ENCODE results near the gene GALNT18.

GALNT18 gene

DNA sequence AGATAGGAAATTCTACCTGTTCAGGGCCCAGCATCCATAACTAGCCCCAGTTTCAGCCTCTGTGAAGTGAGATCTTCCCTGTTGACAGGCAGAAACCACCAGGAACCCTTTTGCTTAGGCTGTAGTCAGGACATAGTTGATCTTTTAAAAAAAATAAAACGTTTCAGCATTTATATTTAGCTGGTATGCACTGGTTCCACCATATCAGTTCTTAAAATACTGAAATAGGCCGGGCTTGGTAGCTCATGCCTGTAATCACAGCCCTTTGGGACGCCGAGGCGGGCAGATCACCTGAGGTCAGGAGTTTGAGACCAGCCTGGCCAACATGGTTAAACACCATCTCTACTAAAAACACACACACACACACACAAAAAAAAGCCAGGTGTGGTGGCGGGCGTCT lies 35.3 kb downstream of the GALNT18 start:
- no peak for DNase-seq

DNA sequence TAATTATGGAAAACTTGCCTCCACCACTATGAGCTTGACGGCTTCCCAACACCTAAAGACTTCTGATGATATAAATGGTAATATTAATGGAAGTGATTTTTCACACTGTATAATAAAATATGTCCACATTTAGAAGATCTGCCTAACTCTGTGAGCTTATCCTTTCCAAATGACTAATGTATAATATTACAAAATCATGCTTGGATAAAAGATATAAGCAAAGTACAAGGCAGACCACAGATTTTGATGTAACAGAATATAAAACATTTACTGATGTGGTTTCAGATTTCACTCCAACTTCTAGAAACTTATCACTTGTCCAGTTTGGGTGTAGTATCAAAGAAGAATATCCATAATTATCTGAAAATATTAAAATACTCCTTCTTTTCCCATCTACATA lies 36.9 kb downstream of the GALNT18 start:
- no peak for DNase-seq

DNA sequence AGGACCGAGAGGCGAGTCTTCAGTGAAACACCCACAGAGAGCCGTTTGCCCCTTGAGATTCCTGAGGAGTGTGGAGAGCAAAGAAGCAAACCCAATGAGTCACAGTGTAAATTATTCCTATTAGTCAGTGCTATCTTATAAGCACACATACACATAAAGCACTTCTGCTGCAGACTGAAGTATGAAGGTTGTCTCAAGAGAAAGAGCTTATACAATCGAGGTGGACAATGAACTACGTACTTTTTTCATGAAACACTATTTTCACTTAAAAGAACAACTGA lies 37.3 kb downstream of the GALNT18 start:
- DNase-seq, result peak; percentile 66

DNA sequence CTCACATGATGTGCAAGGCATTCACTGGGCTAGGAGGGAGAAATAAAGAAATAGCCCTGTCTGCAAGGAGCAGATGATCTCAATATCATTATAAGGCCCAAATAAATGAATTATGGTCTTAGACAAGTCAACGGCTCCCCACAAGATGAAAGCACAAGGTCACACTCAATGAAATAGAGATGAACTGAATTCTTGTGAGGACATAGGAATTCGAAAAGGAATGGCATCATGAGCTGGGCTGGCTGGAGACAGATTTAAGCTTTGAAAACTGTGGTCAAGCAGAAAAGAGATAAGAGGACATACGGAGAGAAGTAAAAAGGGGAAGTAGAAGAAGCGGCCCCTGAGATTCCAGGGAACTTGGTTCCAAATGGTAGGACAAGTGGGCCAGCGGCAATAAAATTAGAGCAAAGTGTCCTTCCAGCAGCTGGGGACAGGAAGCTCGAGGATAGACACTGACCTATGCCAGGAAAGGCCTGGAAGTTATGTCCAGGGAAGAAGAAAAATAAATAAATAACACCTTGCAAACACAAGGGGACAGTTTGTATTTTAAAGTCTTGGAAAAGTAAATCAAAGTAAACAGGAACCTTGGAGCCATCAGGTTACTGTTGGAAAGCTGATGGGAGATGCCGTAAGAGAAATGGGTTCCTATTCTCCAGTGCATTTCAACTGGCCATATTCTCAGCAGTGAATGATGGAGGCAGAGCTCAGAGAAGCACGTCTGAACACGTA lies 37.8 kb downstream of the GALNT18 start:
- no peak for DNase-seq

DNA sequence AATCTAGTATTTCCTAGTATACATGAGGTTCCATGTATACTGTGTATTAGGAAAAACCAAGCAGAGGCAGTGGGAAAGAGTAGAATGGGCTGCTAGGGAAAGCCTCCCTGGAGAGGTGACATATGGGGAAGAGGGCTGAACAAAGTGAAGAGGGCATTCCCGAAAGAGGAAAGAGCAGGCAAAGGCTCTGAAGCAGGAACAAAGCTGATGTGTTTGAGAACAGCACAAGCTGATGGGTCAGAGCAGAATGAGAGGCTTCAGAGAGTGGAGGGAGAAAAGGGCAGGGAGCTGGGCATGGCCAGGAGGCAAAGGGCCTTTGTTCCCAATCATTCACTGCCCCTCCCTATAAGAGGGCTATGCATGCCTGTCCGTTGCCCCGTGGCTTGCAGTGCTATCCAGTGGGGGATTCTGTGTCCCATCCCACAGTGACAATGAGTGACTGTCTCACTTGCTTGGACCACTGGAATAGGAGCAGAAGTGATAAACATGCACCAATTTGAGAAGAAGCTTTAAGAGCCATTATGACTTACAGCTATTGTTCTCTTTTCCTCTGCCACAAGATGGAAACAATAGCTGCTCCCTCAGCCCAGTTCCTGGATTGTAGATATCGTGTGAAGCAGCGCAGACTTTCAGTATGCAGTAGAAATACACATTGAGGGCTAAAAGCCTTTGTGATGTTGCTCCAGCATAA lies 39.6 kb downstream of the GALNT18 start:
- DNase-seq, result no peak

DNA sequence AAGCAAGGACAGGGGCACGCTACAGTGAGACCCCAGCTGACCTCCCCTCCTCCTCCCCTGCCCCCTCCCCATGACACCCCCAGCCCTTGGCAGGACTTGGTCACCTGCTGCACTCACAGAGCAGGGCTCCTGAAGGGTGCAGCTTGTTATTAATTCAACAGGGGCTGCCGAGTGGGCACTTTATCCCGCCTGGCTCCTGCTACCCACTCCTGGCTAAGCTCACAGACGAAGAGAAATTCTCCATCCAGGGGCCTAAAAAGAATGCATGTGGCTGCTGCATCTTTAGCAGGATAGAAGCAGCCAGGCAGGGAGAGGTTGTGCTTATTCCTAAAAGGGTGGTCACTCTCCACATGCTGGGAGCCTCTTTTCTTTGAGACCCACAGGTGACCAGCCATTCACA lies 40.3 kb downstream of the GALNT18 start:
- DNase-seq, result peak; percentile 52

DNA sequence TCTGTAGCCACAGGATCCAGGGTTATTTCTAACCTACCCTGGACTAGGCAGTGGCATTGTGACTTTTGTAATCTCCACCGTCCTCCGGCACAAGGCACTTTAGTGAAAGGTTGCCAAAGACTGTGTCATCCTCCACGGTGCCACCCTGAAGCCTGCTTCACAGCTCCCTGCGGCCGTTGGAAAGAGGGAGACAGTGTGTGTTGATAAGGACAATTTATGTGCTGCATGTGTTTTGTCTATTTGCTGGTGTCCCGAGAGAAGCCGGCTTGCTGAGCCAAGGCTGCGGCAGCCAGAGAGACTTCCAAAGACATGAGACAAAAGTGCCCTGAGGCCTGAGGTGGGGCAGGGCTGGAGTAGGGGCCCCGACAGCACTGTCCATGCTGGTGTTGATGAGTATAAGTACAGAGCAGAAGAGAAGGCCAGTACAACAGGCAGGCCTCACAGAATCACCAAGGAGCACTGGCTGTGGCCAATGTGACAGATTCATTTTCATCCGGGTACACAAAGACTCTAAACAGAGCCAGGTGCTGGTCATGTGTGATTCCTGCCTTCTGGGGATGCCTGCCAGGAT lies 40.9 kb downstream of the GALNT18 start:
- DNase-seq, result peak; percentile 52

DNA sequence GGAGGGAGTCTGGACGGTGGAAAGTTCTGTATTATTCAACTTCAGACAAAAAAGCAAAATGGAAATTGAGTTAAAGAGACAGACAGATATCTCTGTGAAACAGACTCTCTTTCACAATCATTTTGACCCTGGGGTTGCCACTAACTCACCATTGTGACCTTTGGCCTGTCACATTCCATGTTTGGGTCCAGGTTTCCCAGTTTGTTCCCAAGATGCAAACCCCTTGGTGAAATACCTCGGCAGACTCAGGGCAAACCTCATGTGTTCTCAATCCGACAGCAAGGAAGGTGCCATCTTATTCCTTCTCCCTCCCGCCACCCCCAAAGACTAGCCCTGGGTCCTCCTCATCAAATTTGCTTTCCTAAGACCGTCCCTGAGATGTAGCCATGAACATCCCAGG lies 41.8 kb downstream of the GALNT18 start:
- no peak for DNase-seq

DNA sequence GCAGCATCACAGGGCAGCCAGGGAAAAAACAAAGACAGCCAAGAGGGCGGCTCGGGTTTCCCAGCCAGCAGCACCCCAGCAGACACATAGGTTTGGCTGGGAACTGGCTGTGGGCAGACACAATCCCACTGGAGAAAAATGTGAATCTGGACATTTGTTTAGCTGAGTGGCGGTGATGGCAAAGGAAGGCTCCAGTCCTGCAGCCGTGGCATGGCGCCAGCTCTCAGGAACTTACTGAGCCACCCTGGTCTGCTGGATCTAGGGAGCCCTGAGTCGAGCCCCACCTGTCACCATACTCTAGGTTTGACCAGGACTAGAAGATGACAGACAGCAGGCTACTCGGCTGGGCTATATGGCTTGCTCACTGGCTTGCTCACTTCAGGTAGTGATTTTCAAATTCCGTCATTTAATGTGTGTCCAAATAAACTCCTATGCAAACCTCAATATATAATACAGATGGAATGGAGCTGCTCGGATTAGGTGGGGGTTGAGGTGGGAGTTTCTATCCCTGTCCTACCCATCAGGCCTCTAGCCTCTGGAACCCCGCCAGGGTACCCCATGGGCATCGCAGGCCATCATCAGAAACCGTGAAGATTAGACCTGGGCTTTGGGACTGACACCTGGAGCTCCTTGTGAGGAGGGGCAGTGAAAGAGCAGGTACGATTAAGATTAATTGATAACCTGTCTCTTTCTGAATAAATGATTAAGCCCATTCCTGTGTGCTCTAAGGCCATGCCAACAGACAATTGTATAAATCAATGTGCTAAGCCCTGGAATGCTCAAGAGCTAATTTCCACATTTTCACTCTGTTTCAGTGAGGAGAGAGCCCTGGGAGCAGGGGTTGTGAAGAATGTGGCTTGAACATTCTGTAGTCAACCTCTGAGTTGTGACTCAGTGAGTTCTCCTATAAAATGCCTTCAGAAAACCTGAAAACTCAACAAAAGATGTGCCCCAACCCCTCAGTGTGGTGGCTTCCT lies 42.5 kb downstream of the GALNT18 start:
- DNase-seq, result peak; percentile 62

DNA sequence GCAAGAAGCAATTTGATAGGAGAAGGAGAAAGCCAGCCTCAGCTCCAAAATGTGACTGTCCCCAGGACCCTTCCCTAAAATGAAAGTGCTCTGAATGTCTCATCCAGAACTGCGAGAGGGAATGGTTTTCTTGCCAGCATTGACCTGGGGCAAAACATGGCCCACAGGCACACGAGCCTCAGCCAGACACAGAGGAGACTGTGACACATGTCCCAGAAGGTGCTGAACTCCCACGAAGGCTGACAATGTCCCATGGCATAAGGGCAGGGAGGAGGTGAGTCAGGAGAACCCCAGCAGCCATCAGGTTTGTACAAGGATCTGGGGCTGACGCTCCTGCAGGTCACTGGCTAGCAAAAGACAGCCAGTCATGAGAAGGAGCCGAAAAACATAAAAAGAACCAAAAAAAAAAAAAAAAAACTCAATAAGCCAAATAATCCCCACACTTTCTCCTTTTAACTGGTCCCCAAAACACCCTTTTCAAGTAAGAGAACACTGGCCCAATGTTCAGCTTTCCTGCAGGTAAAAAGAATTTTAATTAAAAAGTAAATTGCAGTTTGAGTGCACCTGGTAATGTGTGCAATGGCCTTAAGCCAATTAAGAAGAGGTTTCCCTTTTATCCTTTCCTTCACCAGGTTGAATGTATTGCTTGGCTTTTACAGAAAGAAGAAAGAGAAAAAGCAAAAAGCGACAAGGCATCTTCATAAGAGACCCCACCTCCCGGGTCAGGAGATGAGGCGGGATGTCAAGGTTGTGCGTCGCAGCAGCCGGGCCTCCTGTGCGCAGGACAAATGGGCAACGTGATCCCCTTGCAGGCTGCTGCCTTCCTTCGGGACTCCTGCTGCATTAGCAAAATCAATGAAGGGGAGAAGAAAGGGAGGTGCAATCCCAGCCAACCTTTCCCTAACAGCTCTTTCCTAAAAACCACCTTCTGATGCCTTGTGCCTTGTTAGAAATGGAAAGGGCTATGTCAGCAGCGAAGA lies 43.6 kb downstream of the GALNT18 start:
- peak; percentile 88 for DNase-seq

DNA sequence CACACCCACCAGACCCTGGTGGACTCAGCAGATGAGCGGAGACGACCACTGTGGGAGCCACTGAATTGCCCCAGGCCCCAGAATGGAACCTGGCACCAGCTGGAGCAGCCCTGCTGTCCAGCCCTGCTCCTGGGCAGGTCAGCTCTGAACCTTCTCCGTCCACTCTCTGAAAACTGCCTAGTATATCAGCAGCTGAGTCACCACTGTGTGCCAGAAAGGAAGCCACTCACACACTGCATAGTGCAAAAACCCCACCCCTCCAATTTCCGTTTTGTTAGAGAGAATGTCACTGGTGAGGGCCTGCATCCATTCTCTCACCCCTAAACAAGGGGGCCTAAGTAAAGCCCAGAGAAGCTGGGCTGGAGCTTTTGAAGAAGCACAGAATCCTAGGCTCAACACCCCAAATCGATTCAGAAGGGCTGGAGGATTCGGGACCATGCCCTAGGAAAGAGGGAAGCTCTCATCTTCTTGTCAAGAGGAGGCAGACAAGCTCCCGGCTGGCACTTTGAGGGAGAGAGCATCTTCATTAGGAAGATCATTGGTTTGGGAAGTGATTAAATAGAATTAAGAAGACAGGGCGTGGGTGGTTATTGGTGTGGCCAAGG lies 44.5 kb downstream of the GALNT18 start:
- no peak for DNase-seq

DNA sequence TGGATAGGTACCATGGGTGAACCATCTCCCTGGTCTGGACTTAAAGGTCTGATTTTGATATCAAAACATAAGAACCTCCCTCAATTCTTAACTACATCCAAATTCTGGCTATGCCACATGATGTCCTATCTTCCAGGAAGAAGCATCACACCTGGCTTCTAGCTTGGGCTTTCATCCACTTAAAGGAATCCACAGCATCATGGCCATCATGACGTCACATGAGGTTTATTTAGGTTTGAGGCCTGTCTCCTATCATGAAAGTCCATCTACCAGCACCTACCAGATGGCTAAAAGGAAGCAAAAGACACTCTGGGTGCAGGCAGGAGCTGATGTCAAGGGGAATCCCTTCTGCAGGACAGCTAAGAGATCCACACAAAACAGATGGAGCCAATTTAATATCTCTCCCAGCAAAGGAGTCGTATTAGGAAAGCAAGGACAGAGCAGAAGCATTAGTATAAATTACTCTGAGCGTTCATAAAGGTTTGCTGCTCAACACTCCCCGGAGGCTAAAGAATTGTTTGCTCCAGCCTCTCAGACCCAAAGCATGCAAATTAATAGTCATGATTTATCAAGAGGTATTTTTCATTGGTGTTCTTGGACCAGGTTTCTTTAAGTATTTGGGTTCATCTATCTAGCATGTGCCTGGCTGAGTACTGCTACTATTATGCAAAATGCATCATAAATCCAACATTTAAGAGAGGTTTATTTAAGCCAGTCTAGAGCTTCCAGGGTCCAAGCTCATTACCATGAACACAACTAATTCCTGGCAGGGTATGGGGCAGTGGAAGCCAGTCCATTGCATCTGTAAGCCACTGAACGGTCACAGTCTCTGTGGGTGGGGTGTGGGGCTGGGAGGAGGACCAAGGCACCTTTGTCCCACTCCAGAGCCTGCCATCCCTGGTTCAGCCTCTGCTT lies 47.2 kb downstream of the GALNT18 start:
- DNase-seq, result peak; percentile 21

DNA sequence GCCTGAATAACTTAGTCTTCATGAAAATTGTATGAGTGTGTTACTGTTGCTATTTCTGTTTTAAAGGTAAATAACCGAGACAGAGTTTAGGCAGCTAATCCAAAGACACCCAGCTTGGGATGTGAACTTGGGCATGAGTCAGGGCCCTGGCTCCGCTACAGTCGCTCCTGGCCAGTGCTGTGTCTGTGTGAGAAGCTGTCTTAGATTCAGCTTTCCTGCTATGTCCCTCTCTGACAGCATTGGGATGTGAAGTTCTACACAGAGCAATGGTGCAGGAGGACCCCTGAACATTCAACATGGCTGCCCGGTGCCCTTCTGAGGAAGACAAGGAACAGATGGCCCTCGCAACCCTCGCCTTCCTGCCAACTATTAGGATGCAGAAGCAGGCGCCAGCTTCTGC lies 49.4 kb downstream of the GALNT18 start:
- DNase-seq, result no peak

GRCh38 chr11:11571893-11572292 lies 49.9 kb downstream of the GALNT18 start:
- no peak for DNase-seq

DNA sequence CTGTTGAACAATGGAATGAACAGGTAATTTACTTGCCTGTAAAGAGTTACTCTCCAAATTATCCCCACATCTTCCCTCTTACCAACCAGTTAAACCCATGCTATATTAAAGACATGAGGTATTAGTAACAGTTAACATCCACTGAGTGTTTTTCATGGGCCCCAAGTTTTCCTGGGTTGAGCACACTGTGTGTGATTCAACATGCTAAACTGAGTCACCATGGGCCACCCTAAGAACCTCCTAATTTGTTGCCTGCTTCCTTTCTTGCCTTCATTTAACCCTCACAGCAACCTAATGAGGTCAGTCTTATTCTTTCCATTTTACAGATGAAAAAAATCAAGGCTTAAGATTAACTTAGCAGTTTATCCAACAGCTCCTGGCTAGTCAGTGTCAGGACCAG lies 51.0 kb downstream of the GALNT18 start:
- DNase-seq, result no peak

DNA sequence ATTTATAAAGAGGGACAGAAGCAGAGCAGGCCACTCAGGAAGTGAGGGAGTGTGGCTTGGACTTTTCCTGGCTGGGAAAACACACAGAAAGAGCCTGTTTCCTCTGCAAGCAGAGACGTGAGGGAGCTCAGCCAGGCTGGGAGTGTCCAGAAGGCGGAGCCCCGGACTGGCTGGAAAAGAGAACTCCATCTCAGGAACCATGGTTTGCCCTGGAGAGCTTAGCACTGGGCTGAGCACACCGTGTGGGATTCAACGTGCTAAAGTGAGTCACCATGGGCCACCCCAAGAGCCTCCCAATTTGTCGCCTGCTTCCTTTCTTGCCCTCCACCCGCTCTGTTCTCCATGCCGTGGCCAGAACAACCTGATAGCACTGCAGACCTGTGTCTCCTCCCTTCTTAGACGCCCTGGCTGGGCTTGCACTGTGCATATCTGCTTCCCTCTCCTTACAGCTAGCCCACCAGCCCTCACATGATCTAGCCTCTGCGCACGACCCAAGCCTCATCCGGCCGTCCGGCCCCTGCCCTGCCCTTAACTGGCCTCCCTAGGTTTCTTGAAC lies 51.8 kb downstream of the GALNT18 start:
- DNase-seq, result no peak

GRCh38 chr11:11568651-11569229 lies 53.1 kb downstream of the GALNT18 start:
- no peak for DNase-seq

DNA sequence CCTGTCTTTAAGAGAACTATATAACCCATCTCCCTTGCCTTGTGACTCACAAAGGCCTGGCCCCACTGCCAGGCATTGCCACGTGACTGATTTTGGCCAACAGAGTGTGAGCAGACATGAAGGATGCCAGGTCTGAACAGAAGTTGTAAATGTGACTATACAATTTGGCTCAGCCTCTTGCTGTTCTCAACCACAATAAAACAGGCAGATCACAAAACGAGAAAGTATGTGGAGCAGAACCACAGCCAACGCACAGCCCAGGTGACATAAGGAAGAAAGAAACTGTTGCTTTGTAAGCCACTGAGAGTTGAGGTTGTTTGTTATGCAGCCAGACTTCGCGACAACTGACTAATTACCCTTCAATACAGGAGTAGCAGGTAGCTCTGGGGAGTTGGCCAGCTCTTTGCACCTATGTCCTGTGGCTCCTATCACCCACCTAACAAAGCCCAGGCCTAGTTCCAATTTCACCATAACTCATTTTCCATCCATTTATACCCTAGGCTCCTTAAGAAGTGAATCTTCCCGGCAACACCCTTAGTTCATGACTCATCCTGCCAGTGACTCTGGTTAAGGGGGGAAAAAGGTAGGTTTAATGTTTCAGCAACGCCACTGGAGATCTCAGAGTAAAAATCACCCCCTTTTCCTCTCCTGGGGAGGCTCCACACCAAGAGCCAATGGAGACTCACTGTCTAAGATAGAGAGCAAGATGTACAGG lies 53.7 kb downstream of the GALNT18 start:
- DNase-seq, result peak; percentile 51

GRCh38 chr11:11565636-11566035 lies 56.2 kb downstream of the GALNT18 start:
- no peak for DNase-seq

All from DMS79 (cell line).